Measurements from ENCODE around the gene ARHGAP15. TPM values are rescaled to one million over a fixed set of nuclear protein-coding genes. Genes with fewer than 3 reads are reported as not detected.

ARHGAP15 gene
- total RNA-seq, 1 donor from 2014 or later: not detected

DNA sequence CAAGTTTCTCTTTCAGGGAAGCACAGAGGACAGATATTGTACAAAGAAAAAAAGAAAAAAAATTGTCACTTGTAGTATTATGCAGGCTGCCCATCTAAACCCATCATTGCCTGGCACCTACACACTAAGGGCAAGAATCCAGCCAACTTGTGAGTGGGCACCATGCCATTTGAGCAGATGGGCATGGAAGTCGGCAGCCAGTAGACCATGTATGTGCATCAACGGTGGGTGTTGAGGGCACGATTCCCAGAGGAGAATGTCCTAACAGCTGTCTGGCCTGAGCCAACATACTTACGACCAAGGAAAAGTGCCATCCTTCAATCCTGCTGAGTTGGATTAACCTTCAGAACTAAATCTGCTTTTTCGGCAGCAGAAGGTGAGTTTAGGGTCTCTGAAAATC, 63.9 kb downstream of the ARHGAP15 start:
- no peaks in the 10 kb centered on the region for H3K9me3 Mint-ChIP-seq (ENCODE audit: unreplicated experiment)
- TF ChIP-seq CTCF (IDR thresholded peaks at IDR 0.05): no peak
- no peak for DNase-seq (ENCODE audit: extremely low spot score, unreplicated experiment)
- H3K4me3 Mint-ChIP-seq (ENCODE audit: unreplicated experiment): no peak overlapping the region
- no peak overlapping the region for H3K27ac Mint-ChIP-seq (ENCODE audit: unreplicated experiment)
- no peaks in the 10 kb centered on the region for H3K4me1 Mint-ChIP-seq (ENCODE audit: unreplicated experiment)
- H3K27me3 Mint-ChIP-seq (ENCODE audit: unreplicated experiment): peaks cover 68% of the 10 kb centered on the region
- H3K36me3 Mint-ChIP-seq (ENCODE audit: unreplicated experiment): no peaks in the 10 kb centered on the region

DNA sequence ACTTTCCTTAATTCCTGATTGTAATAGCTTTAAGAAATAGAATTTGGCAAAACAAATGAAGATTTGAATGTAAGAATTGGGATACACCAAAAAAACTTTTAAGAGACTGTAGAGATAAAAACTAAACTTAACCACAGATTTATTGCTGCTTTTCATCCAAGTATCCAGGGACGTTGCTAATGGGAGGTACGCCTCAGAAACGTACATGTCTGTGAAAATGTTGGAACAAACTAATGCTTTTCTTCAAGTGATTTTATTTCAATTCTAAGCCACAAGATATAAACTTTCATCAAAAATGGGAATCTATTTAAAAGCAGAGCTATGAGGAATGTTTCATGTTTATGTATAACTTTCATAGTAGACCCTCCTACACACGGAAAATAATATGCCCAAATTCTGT, 66.3 kb downstream of the ARHGAP15 start:
- TF ChIP-seq CTCF (IDR thresholded peaks at IDR 0.05): no peak
- H3K9me3 Mint-ChIP-seq (ENCODE audit: unreplicated experiment): no peaks in the 10 kb centered on the region
- peaks cover 68% of the 10 kb centered on the region for H3K27me3 Mint-ChIP-seq (ENCODE audit: unreplicated experiment)
- no peak overlapping the region for H3K4me3 Mint-ChIP-seq (ENCODE audit: unreplicated experiment)
- no peaks in the 10 kb centered on the region for H3K4me1 Mint-ChIP-seq (ENCODE audit: unreplicated experiment)
- no peak overlapping the region for H3K27ac Mint-ChIP-seq (ENCODE audit: unreplicated experiment)
- H3K36me3 Mint-ChIP-seq (ENCODE audit: unreplicated experiment): no peaks in the 10 kb centered on the region
- DNase-seq (ENCODE audit: extremely low spot score, unreplicated experiment): no peak

- no peaks in the 10 kb centered on the region for H3K36me3 Mint-ChIP-seq (ENCODE audit: unreplicated experiment)
- no peak overlapping the region for H3K4me3 Mint-ChIP-seq (ENCODE audit: unreplicated experiment)
- H3K9me3 Mint-ChIP-seq (ENCODE audit: unreplicated experiment): no peaks in the 10 kb centered on the region
- no peak overlapping the region for H3K27ac Mint-ChIP-seq (ENCODE audit: unreplicated experiment)
- DNase-seq (ENCODE audit: extremely low spot score, unreplicated experiment): no peak
- H3K4me1 Mint-ChIP-seq (ENCODE audit: unreplicated experiment): no peaks in the 10 kb centered on the region
- TF ChIP-seq CTCF (IDR thresholded peaks at IDR 0.05): no peak
- H3K27me3 Mint-ChIP-seq (ENCODE audit: unreplicated experiment): peaks cover 38% of the 10 kb centered on the region
Measured at GRCh38 chr2:143204062-143204461, 74.8 kb downstream of the ARHGAP15 start.

GRCh38 chr2:143205106-143205764, 76.0 kb downstream of the ARHGAP15 start:
- TF ChIP-seq CTCF (IDR thresholded peaks at IDR 0.05): peak; percentile 56
- no peak for DNase-seq (ENCODE audit: extremely low spot score, unreplicated experiment)
- H3K9me3 Mint-ChIP-seq (ENCODE audit: unreplicated experiment): no peaks in the 10 kb centered on the region
- no peaks in the 10 kb centered on the region for H3K36me3 Mint-ChIP-seq (ENCODE audit: unreplicated experiment)
- peaks cover 39% of the 10 kb centered on the region for H3K27me3 Mint-ChIP-seq (ENCODE audit: unreplicated experiment)
- H3K4me3 Mint-ChIP-seq (ENCODE audit: unreplicated experiment): no peak overlapping the region
- H3K4me1 Mint-ChIP-seq (ENCODE audit: unreplicated experiment): no peaks in the 10 kb centered on the region
- no peak overlapping the region for H3K27ac Mint-ChIP-seq (ENCODE audit: unreplicated experiment)

DNA sequence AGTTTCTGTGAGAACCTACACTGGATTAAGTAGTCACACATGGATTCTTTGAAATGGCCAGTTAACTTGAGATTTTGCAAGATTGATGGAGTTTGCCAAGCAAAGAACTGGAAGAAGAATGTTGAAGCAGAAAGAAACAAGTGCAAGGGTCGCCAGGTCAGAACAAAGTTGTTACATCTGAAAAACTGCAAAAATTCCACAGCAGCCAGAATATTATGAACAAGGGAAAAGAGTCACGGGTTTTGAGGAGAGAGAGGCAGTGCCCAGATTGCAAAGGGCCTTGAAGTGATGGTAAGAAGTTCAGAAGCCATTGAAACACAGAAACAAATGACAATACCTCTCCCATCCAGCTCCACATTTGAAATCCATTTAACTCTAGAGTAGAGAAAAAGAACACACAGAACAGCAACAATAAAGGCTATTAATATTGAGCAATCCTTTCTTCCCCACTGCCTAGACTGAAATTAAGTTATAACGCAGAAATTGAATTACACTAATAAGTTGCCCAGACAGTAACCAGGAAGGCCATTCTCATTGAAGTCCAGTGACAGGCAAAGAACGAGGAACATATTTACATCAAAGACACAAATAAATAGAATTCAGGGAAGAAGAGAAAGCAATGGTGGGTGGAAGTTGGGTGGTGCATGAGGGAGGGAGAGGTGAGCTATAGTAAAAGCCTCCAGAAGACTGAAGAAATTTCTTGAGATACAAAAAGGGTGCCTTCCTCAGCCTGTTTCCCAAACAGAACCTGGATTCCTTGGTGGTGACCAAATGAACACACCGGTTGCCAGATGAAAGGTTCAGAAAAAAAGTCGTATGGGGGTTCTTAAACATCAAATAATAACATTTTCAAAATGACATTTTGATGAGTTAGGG, 80.6 kb downstream of the ARHGAP15 start:
- Mint-ChIP-seq H3K36me3 (ENCODE audit: unreplicated experiment) (no peaks in the 10 kb centered on the region), H3K9me3 (ENCODE audit: unreplicated experiment) (no peaks in the 10 kb centered on the region), H3K27ac (ENCODE audit: unreplicated experiment) (no peak overlapping the region), H3K4me1 (ENCODE audit: unreplicated experiment) (no peaks in the 10 kb centered on the region), H3K27me3 (ENCODE audit: unreplicated experiment) (peaks cover 41% of the 10 kb centered on the region), H3K4me3 (ENCODE audit: unreplicated experiment) (no peak overlapping the region)
- no peak for TF ChIP-seq CTCF (IDR thresholded peaks at IDR 0.05)
- DNase-seq (ENCODE audit: extremely low spot score, unreplicated experiment): no peak

Data from osteocyte (in vitro differentiated cells).